GM18499 (cell line): ENCODE results near the gene NECAB2.

Source experiments
- ATAC-seq: cut with Tn5 transposase; IDR thresholded peaks from one replicate; pipeline ENCODE4 v1.9.1; 2021; ENCODE audit warnings: moderate number of reproducible peaks; ENCODE audit not compliant: insufficient read depth, unreplicated experiment

Gene NECAB2

DNA sequence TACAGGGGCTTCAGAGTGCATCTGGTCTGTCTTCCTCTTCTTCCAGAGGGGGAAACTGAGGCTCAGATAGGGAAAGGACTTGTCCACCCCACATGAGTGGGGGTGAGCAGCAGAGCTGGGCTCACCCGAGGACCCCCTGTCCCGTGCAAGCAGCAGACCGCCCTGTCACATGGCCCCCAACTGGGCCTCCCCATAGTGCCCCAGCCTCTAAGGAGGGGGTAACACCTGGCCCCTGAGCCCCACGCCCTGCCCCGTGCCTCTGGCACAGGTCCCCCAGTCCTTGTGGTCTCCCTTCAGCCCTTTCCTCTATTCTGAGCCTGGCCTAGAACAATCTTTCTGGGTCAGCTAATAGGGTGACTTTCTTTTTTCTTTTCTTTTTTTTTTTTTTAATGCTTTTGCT lies 6.5 kb upstream of the NECAB2 start:
- ATAC-seq, result no peak

DNA sequence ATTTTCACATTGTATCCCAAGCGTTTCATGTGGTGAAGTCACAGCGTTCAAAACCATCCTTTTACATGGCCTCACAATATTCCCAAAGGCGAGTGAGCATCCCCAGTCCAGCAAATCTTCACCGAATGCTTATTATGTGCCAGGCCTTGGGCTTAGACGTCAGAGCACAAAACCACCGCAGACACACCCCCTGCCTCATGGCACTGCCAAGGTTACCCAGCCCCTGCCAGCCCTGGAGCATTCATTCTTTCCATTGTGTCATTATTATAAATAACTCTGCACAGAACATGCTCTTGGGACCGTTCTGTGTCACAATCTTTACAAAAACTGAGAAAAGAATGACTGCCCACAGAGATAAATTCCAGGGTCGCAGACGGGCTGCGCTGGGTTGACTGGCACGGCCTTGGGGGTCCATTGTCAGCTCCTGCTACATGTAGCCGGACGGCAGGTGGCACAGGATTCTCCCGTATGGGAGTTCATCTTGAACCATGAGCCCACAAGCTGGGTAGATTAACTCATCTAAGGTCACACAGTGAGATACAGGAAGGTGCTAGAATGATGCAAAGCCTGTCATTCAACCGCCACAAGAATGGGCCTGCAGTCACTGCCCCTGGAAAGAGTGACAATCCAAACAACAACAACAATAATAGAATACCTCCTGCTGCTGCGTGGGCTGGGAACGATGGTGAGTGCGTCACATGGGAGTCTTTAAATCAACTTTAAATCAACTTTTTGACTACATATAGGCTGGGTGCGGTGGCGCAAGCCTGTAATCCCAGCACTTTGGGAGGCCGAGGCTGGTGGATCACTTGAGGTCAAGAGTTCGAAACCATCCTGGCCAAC lies 4.5 kb upstream of the NECAB2 start:
- no peak for ATAC-seq

DNA sequence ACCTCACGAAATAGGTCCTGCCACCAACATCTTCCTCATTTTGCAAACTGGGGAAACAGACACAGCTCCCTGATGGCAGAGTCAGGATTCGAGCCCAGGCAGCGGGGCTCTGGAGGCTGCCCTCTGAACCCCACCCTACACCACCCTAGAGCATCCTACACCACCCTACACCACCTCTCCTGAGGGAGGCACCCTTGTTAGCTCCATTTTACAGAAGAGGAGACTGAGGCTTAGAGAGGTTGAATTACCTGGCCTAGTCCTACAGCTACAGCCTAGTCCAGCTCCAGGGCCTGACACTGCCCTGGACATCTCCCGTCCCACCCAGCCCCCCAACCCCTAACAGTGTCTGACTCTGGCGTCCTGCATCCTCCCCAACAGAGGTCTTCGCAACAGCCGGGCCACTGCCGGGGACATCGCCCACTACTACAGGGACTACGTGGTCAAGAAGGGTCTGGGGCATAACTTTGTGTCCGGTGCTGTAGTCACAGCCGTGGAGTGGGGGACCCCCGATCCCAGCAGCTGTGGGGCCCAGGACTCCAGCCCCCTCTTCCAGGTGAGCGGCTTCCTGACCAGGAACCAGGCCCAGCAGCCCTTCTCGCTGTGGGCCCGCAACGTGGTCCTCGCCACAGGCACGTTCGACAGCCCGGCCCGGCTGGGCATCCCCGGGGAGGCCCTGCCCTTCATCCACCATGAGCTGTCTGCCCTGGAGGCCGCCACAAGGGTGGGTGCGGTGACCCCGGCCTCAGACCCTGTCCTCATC lies 3.2 kb upstream of the NECAB2 start:
- no peak for ATAC-seq

DNA sequence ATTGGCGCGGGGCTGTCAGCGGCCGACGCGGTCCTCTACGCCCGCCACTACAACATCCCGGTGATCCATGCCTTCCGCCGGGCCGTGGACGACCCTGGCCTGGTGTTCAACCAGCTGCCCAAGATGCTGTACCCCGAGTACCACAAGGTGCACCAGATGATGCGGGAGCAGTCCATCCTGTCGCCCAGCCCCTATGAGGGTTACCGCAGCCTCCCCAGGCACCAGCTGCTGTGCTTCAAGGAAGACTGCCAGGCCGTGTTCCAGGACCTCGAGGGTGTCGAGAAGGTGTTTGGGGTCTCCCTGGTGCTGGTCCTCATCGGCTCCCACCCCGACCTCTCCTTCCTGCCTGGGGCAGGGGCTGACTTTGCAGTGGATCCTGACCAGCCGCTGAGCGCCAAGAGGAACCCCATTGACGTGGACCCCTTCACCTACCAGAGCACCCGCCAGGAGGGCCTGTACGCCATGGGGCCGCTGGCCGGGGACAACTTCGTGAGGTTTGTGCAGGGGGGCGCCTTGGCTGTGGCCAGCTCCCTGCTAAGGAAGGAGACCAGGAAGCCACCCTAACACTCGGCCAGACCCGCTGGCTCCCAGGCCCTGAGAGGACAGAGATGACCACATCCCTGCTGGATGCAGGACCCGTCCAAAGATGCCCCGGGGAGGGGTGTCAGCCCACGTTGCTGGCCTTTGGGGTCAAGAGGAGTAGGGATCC lies 2.4 kb upstream of the NECAB2 start:
- ATAC-seq, result no peak

DNA sequence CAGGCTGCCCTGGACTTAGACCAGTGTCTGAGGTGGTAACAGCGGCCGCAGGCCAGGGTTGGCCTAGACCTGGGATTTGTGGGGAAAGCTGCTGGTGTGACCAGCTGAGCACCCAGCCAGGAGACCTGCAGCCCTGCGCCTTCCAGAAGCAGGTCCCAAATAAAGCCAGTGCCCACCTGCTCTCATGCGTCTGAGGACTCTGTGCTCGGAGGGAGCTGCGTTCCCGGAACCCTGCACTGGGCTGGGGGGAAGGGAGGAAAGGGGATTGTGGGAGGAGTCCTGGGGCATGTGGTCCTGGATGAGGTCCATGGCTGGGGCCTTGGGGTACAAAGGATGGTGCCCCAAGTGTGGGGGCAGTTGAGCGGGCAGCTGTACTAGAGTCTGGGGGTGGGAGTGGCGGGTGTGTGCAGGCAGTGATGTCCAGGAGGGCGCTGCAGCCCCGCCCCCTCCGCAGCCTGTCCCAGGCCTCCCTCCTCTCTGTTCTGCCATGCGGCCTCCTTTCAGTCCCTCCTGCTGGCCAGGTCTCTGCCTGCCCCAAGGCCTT lies 1.8 kb upstream of the NECAB2 start:
- no peak for ATAC-seq

DNA sequence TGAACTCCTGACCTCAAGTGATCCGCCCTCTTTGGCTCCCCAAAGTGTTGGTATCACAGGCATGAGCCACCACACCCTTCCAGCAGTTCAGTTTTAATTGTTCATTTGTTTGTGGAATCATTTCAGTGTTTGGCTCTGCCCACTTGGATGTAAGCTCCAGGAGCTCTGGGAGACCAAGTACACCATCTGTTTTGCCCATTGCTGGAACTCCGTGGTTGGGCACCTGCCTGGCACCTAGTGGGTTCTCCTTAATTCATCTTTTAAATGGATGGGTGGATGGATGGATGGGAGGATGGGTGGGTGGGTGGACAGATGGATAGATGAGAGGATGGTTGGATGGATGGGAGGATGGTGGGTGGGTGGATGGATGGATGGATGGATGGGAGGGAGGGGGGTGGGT lies 953 bp upstream of the NECAB2 start:
- no peak for ATAC-seq

DNA sequence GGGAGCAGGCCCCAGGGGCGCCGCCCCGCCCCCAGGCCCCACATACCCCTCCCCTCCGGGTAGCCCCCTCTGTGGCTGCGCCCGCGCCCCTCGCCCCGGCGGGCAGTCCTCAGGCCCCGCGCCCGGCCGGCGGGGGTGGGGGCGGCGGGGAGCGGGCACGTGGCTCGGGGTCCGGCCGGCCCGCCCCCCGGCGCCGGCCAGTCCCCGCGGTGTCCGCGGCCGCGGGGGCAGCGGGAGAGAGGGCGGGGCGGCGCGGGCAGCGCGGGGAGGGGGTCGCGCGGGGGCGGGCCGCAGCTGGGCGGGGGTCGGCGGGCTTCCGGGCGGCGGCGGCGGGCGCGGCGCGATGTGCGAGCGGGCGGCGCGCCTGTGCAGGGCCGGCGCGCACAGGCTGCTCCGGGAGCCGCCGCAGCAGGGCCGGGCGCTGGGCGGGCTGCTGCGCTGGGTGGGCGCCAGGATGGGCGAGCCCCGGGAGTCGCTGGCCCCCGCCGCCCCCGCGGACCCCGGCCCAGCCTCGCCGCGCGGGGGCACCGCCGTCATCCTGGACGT lies 335 bp downstream of the NECAB2 start:
- ATAC-seq, result no peak

DNA sequence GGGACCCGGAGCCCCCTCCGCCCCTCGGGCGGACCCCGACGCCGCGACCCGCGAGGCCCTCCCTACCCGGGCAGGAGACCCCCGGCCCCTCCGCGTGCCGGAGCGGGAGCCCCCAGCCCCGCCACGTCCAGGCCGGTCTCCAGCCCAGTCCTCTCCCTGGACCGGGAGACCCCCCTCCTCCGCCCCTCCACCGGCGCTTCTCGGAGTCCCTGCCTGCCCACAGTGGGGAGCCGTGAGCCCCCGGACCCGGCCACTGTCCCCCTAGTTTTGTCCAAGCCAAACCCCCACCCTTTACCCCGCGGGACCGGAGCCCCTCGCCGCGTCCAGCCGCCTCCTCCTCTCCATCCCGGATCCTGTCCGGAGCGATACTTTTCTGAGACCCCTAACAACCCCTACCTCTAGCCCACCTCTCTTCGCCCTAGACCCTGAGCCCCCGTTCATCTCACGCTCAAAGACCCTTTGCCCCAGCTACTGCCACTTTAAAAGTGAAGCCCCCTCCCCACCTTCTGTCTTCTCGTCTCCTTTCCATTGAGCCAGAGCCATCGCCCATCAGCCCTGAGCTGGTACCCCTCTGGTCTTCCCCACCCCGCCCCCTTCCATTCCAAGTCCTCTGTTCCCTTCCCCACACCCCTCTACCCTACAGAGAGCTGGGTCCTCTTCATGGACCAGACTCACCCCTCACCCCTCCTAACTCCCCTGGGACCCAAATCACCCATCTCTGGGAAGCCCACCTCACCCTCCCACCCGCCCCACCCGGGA lies 1.0 kb downstream of the NECAB2 start:
- no peak for ATAC-seq

DNA sequence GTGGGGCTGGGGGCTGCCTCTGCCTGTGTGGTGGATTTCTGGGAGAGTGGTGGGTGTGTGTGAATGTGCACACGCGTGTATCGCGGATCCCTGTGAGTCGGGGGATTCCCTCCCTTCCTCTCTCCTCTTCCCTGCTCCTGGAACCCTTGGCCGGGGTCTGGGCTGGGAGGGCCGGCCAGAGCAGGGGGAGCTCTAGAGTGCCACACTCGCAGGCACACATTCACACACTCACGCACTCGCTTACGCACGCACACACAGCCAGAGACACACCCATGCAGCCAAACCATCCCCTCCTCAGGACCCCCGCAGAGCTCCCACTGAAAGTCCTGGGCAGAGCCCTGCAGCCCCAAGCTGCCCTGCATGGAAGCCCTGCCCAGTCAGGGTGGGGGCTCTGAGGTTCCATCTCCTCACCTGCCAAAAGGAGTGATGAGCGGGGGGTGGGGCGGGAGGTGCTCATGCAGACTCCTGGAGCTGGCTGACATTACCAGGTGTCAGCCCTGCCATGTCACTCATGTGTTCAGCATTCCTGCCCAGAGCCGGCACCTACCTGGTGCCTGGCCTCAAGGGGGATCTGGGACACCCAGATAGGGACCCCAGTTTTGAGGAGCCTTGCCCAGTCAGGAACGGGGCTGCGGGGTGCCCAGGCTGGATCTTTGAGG lies 1.9 kb downstream of the NECAB2 start:
- no peak for ATAC-seq

DNA sequence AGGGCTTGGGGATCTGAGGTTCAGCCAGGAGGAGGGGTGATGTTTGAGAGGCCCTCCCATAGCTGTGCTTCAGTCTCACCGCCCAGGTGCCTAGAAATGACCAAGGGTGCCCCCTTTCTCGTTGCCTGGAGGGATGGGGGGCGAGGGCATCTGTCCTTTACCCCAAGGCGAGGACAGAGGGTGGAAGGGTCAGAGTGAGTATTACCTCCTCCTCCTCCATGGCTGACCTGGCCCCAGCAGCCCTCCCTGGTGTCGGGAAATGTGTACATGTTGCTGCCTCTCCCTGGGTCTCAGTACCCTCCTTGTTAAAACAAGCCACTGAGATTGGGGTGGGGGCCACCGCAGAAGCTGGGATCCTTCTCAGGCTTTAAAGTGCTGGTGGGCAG lies 2.4 kb downstream of the NECAB2 start:
- no peak for ATAC-seq

DNA sequence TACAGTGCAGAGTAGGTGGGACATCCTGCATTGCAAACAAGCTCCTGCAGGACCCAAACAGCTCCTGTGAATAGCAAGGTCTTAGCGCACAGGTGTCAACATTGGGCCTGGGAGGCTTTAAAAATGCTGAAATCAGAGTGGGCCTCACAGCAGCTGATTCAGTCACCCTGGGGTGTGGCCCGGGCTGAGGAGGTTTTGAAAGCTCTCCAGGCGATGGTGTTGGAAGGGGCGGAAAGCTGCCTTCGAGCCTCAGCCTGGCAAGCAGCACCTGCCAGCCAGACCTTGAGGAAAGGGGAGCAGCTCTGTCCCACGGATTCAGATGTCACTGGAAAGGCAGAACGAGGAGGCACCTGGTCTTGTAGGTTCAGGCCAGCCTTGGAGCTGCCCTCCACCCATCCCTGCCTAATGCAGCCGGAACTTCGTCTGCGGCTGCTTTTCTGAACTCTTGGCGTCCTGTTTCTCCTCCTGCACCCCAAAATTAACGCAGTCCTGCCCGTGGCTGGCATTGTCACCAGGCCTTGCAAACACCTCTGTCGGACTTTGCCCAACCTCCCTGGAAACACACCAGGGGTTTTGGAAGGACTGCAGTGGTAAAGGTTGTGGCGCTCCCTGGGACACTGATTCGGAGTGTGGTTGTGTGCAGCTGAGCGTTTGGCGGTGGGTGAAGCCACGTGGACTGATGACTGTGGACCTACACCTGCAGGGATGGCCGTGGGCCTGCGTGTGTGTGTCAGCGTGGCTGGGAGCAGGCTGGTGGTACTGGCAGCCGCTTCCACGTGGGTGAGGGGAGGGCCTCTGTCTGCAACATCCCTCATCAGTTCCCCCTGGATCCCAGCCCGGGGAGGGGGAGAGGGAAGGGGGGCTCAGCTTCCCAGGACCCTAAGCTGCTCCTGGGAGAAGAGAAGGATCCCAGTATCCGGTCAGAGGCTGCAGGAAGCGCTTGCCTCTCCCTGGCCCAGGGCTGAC lies 3.4 kb downstream of the NECAB2 start:
- no peak for ATAC-seq

DNA sequence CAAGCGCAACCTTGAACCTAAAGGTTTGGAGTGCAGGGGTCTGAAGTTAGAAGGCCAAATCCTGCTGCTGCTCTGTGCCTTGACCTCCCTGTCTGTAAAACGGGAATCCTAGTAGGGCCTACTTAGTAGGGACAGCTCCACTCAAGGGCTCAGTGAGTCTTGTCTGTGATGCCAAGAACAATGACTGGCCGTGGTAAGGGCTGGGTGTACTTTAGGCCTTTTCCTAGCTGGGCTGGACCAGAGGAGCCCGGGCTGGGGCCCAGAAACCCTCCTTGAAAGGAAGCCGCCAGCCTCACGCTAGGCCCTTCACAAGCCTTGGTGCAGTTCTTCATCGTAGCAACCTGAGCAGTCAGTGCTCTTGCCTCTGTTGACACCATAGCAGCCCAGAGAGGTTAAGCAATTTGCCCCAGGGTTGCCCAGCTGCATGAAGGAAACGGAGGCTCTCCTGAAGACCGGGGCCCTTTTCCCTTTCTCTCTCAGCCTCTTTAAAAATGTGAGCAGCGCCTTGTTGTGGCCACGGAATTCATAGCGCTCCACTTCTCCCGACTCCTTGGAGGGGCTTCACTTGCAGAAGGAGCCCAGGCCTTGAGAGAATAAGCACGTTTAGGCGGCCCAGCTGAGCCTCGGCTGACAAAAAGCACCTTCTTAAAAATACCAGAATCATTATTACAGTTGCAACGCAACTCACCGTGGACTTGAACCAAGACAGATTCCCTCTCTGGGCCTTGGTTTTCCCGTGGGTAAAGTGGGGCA lies 4.4 kb downstream of the NECAB2 start:
- no peak for ATAC-seq

DNA sequence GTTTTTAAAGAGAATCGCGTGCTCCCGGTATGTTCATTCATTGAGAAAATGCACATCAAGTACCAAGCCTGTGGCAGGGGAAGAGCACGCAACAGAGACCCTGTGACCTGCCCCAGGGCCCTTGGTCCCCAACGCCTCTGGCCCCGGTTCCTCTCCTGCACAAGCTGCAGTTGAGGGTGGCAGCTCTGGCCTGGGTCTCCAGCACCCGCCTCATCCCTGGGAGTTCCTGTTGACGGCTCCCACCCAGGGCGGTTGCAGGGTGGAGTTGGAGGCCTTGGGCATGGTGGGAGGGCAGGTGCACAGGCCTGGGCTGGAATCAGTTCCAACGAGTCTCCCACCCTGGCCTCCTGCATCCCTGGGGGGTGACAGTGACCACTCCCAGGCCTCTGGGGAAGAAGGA lies 5.0 kb downstream of the NECAB2 start:
- no peak for ATAC-seq

DNA sequence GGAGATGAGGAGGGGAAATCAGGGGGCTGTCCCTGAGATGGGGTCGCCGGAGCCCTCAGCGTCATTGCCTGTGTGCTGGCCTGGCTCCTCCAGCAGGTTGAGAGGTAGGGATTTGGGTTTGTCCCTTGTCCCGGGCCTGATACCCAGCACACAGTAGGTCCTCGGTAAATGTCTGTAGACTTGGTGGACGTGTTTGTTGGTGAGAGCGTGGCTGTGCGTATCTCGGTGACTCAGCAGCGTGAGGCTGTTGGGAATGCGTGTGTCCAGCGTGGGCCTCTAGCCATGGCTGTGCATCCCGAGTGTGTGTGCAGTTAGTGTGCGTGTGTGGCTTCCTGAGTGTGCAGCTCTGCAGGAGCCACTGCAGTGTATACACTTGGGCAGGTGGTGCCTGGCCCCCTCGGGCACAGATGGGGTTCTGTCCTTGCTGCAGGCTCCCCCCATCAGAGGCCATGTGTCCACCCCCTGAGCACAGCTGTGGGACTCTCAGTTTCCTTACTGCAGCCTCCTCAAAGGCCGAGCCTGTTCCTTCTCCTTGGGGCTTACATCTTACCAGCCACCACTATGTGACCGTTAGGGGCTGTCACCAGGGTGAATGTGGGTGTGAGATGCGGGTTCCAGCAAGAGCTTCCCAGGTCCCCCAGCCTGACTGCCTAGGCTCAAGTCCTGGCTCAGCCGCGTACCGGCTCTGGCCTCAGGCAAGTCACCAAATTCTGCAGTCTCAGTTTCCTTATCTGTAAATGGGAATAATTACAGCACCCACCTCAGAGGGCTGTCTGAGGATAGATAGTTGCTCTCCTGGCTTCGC lies 5.7 kb downstream of the NECAB2 start:
- ATAC-seq, result no peak

DNA sequence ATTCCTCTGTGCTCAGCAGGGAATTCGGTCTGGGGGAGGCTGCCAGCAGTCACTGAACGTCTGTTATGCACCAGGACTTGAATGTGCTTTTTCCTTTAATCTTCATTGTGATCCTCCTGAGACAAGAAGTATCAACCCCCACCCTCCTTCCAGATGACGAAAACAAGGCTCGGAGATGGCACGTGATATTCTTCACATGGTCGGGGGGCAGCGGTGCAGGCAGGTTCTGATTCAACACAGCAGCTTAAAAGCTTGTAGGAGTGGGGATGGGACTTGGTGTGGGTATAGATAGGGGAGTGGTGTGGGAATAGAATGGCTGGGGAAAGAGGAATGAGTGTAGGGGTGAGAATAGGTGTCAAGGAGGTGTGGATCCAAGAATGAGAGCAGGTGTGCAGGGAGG lies 6.4 kb downstream of the NECAB2 start:
- ATAC-seq, result no peak

DNA sequence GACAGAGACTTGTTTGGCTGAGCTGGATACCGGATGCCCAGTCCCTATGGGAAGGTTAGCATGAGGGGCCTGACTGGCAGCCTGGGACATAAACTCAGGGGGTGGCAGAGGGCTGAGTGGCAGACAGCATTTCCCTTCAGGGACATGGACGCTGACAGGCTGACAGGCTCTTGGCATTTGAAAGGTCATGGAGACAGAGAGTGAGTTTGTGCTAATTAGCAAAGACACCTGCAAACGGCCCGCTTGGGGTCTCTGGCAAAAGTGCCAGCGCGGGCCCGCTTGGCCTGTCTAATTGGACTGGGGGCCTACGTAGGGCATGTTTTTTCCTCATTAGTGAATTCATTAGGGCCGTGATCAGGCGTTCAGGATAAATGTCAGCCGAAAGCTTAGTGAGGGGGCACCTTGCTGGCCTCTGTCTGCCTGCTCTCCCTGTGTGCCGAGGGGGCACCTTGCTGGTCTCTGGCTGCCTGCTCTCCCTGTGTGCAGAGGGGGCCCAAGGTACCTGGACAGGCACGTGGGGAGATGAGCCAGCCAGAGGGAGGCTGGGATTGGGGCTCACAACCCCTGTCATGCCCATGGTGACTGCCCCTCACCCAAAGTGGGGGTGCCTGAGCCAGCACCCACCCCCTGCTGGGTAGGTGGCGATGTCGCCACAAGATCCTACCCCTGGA lies 7.7 kb downstream of the NECAB2 start:
- ATAC-seq, result no peak
